Endothelial cell of umbilical vein (primary cell): ENCODE data around the gene SPIRE2. TPM values are rescaled to one million over a fixed set of nuclear protein-coding genes. Genes with fewer than 3 reads are reported as not detected.

Source experiments
- BruUV-seq: library from RNA; stranded (reverse); fragments of 400-500 nt; replicated peaks from 2 replicates; lab custom pipeline; 2021; lab: Mats Ljungman, UMichigan
- CTCF ChIA-PET: fragments of 300-600, 350-600 bp; sonication (Branson Sonifier 250); formaldehyde crosslinking; loops from one replicate; lab custom pipeline; 2021; ENCODE audit warnings: antibody characterized with exemption, inconsistent platforms; lab: Charles Lee
- POLR2A ChIA-PET: fragments of 300-600, 350-600 bp; sonication (Branson Sonifier 250); formaldehyde crosslinking; loops from one replicate; lab custom pipeline; 2021; ENCODE audit warnings: antibody characterized with exemption, inconsistent platforms; lab: Charles Lee
- DNase-seq: peaks from one replicate; pipeline ENCODE4 v3.0.0-alpha.2; 2011; ENCODE audit warnings: low read depth, low spot score
- FAIRE-seq: peaks from 2 replicates; lab custom pipeline; 2011; peaks lifted over from hg19 to GRCh38; lab: Jason Lieb, UNC
- H2AFZ ChIP-seq: 2 replicates; pipeline ENCODE4 v1.6.0; 2012; ENCODE audit warnings: low read depth, low read length, control low read depth, inconsistent platforms
- H3K27ac ChIP-seq: 2 replicates; pipeline ENCODE4 v1.5.1; 2011; ENCODE audit warnings: low read depth, mild to moderate bottlenecking, control low read depth, low read length, moderate library complexity; ENCODE audit not compliant: insufficient read depth
- H3K27me3 ChIP-seq, 2 experiments: 2 replicates each; pipeline versions ENCODE4 v1.6.0 to v1.6.1; 2011; ENCODE audit warnings: low read length in 2 of 2, mixed read lengths in 1 of 2; ENCODE audit not compliant: control insufficient read depth in 2 of 2, insufficient read depth in 2 of 2
- H3K36me3 ChIP-seq, 2 experiments: 2 replicates in 1 of 2; 3 replicates in 1 of 2; pipeline ENCODE4 v1.5.1; 2011; ENCODE audit warnings: low read length in 2 of 2, mild to moderate bottlenecking in 1 of 2, moderate library complexity in 1 of 2; ENCODE audit not compliant: control insufficient read depth in 2 of 2, insufficient read depth in 2 of 2; ENCODE audit errors: extremely low read depth in 1 of 2
- H3K4me1 ChIP-seq: 3 replicates; pipeline ENCODE4 v1.5.1; 2011; ENCODE audit warnings: mild to moderate bottlenecking, low read length; ENCODE audit not compliant: control insufficient read depth, insufficient read depth; ENCODE audit errors: extremely low read depth
- H3K4me2 ChIP-seq: 2 replicates; pipeline ENCODE4 v1.6.1; 2011; ENCODE audit warnings: low read length, control low read depth, mixed read lengths; ENCODE audit not compliant: insufficient read depth
- H3K4me3 ChIP-seq, 3 experiments: fragments of 200-600 bp in 1 of 3; sonication (generic), shearing (Covaris generic) in 1 of 3; replicated peaks in 1 of 3; 2 replicates each; pipeline ENCODE4 v1.5.1; 2011 to 2016; ENCODE audit warnings: control low read depth in 3 of 3, low read length in 3 of 3, mild to moderate bottlenecking in 2 of 3, inconsistent platforms in 1 of 3, low read depth in 1 of 3, moderate library complexity in 1 of 3; ENCODE audit not compliant: insufficient read depth in 1 of 3
- H3K79me2 ChIP-seq: 2 replicates; pipeline ENCODE4 v1.6.0; 2012; ENCODE audit warnings: low read length, inconsistent platforms; ENCODE audit not compliant: control insufficient read depth, insufficient read depth
- H3K9ac ChIP-seq: replicated peaks from 2 replicates; pipeline ENCODE3; 2011; ENCODE audit warnings: low read length, control low read depth; ENCODE audit not compliant: insufficient read depth; ENCODE audit errors: extremely low read depth
- H3K9me1 ChIP-seq: replicated peaks from 3 replicates; pipeline ENCODE4 v1.6.0; 2011; ENCODE audit warnings: mild to moderate bottlenecking, low read length; ENCODE audit not compliant: control insufficient read depth, insufficient read depth; ENCODE audit errors: extremely low read depth
- H3K9me3 ChIP-seq: replicated peaks from 2 replicates; pipeline ENCODE4 v1.5.1; 2012; ENCODE audit warnings: low read length, inconsistent platforms; ENCODE audit not compliant: control insufficient read depth, insufficient read depth
- H4K20me1 ChIP-seq: replicated peaks from 2 replicates; pipeline ENCODE3; 2011; ENCODE audit warnings: mild to moderate bottlenecking, low read length; ENCODE audit not compliant: control insufficient read depth, insufficient read depth; ENCODE audit errors: extremely low read depth
- CTCF ChIP-seq, 2 donors: IDR thresholded peaks; 1 replicate in 1 of 2; 2 replicates in 1 of 2; pipeline ENCODE4 v1.5.1; 2011; ENCODE audit warnings: low read length in 2 of 2, mild to moderate bottlenecking in 2 of 2, moderate library complexity in 2 of 2, control low read depth in 1 of 2, inconsistent platforms in 1 of 2, low read depth in 1 of 2; ENCODE audit not compliant: insufficient read depth in 1 of 2; ENCODE audit errors: extremely low read depth in 1 of 2
- EZH2 ChIP-seq: IDR thresholded peaks from 2 replicates; pipeline ENCODE4 v1.6.1; 2012; ENCODE audit warnings: borderline replicate concordance, low read depth, mild to moderate bottlenecking, moderate library complexity, low read length, inconsistent platforms; ENCODE audit not compliant: severe bottlenecking
- FOS ChIP-seq: IDR thresholded peaks from 2 replicates; pipeline ENCODE4 v1.6.1; 2011; ENCODE audit warnings: mild to moderate bottlenecking, low read length, moderate library complexity, borderline replicate concordance; ENCODE audit not compliant: insufficient read depth
- GATA2 ChIP-seq: IDR thresholded peaks from 2 replicates; pipeline ENCODE4 v1.7.0; 2011; ENCODE audit warnings: low read depth, mild to moderate bottlenecking, moderate library complexity, mixed read lengths, low read length; ENCODE audit not compliant: insufficient read length, insufficient read depth
- JUN ChIP-seq: IDR thresholded peaks from 2 replicates; pipeline ENCODE4 v1.6.1; 2011; ENCODE audit warnings: borderline replicate concordance, low read depth; ENCODE audit not compliant: insufficient read length, insufficient read depth
- MYC ChIP-seq: IDR thresholded peaks from one replicate; pipeline ENCODE4 v1.6.1; 2011; ENCODE audit warnings: mild to moderate bottlenecking, low read depth, low read length
- POLR2A ChIP-seq: IDR thresholded peaks from 2 replicates; pipeline ENCODE4 v1.6.1; 2012; ENCODE audit warnings: low read depth, mild to moderate bottlenecking, control low read depth, low read length
- POLR2AphosphoS5 ChIP-seq: IDR thresholded peaks from 2 replicates; pipeline ENCODE4 v1.6.1; 2012; ENCODE audit warnings: low read depth, mild to moderate bottlenecking, control low read depth, low read length, moderate library complexity; ENCODE audit not compliant: insufficient read depth
- dilution Hi-C: fragments of 300-500 bp; cut with MboI; formaldehyde crosslinking; loops from one replicate; pipeline ENCODE4 v1.15.0; 2019; ENCODE audit warnings: low sequenced_read_pairs; ENCODE audit not compliant: extremely low pct_ligation_motif_present
- intact Hi-C: fragments of 100-400 bp; cut with micrococcal nuclease; formaldehyde crosslinking; loops from one replicate; pipeline ENCODE4 v1.10.0; 2022
- polyA plus RNA-seq, 4 experiments: library from polyadenylated mRNA; depleted of rRNA in 3 of 4; stranded (reverse) in 3 of 4; unstranded in 1 of 4; fragments of >200 nt; gene quantifications; 2 replicates each; pipeline versions ENCODE4 v1.2.1 to v1.2.3, GENCODE V29; 2011 to 2012; ENCODE audit warnings: missing spikeins in 1 of 4
- total RNA-seq: library from RNA; stranded (reverse); gene quantifications from 2 replicates; pipeline ENCODE4 v1.2.3, GENCODE V29; 2021
- TF ChIP-seq, protein P1 (sequence below): IDR thresholded peaks from 2 replicates; pipeline ENCODE4 v1.6.1; 2011; ENCODE audit not compliant: insufficient read depth, insufficient read length

The SPIRE2 gene
- total and polyA plus RNA-seq, 2 donors (not counting 3 experiments of a cell fraction or from before 2014, with no cell fraction given), result 1.2 to 3.1 TPM

DNA sequence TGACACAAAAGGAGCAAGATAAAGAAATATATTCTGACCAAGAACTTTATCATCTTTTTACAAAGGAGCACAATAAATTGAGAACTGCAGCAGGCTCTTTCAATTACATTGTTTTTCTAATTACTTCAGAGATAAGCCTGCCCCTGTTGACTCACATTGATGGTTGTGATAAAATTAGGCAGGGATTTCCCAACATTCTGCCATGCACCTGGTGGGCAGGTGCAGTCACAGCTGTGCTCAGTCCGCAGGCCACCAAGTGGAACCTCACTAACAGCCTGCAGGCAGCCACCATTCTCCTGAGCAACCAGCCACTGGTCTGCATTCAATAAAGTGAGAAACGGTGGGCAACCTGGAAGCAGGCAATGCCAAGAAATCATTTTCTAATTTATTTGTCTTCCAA lies 17.0 kb upstream of the SPIRE2 start:
- TF ChIP-seq JUN (no peak), POLR2A (no peak), CTCF (IDR thresholded peaks at IDR 0.05; ENCODE audit: extremely low read depth in 1 of 2, insufficient read depth in 1 of 2, low read depth in 1 of 2, low read length in 2 of 2) (no peak), FOS (no peak)
- Histone ChIP-seq H3K9ac (no peak overlapping the region), H3K36me3 (peaks cover 2 to 7% of the 10 kb centered on the region in 2 experiments), H3K27me3 (no peaks in the 10 kb centered on the region), H3K4me2 (no peak overlapping the region), H3K79me2 (peaks cover 35% of the 10 kb centered on the region), H4K20me1 (no peaks in the 10 kb centered on the region), H3K9me3 (no peaks in the 10 kb centered on the region), H3K4me1 (peaks cover 6% of the 10 kb centered on the region), H3K9me1 (no peaks in the 10 kb centered on the region), H3K27ac (no peak overlapping the region), H3K4me3 (no peak overlapping the region), H2AFZ (no peak overlapping the region)
- ChIA-PET CTCF (no interaction called here), POLR2A (no interaction called here)
- no TSS peak for BruUV-seq
- no peak for FAIRE-seq
- DNase-seq, result no peak
- intact Hi-C loops (no loop called here), dilution Hi-C loops (no loop called here)

- dilution Hi-C loops, result no loop called here
- Histone ChIP-seq H3K4me2 (peak overlapping the region; percentile 90), H3K9ac (peak overlapping the region; percentile 86), H3K36me3 (no peaks in the 10 kb centered on the region), H3K4me1 (peaks cover 6% of the 10 kb centered on the region), H3K79me2 (peaks cover 36% of the 10 kb centered on the region), H2AFZ (peak overlapping the region; percentile 91), H4K20me1 (no peaks in the 10 kb centered on the region), H3K4me3 (peak overlapping the region; percentile 47 to 91 (median 89)), H3K9me1 (no peaks in the 10 kb centered on the region), H3K27ac (peak overlapping the region; percentile 73), H3K9me3 (no peaks in the 10 kb centered on the region), H3K27me3 (no peaks in the 10 kb centered on the region)
- BruUV-seq, result TSS peak; percentile 18
- ChIA-PET CTCF (interaction anchor here (1.3 kb wide), 1 partner anchor 110 kb away, joined by 4 read pairs; no protein-coding TSS in a partner anchor), POLR2A (no interaction called here)
- DNase-seq (no peak), FAIRE-seq (peak; percentile 21)
- intact Hi-C loops, result loop anchor here (1.0 to 5.0 kb wide), 5 partner anchors 13 to 107 kb away; partner anchors contain the start of genes SPIRE2, TUBB3, VPS9D1 and ZNF276
- TF ChIP-seq EZH2, result no peak
- TF ChIP-seq MYC, result no peak
- TF ChIP-seq GATA2, result no peak
- no peak for TF ChIP-seq POLR2A
- TF ChIP-seq FOS, result no peak
- TF ChIP-seq, protein P1, sequence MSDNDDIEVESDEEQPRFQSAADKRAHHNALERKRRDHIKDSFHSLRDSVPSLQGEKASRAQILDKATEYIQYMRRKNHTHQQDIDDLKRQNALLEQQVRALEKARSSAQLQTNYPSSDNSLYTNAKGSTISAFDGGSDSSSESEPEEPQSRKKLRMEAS, result no peak
- TF ChIP-seq POLR2AphosphoS5, result no peak
- no peak for TF ChIP-seq CTCF (IDR thresholded peaks at IDR 0.05; ENCODE audit: extremely low read depth in 1 of 2, insufficient read depth in 1 of 2, low read depth in 1 of 2, low read length in 2 of 2)
- TF ChIP-seq JUN, result no peak
Observed at GRCh38 chr16:89815639-89816348, 12.5 kb upstream of the SPIRE2 start.
